ENCODE measurements around the gene CEL. TPM values are rescaled to one million over a fixed set of nuclear protein-coding genes. Genes with fewer than 3 reads are reported as not detected.

Gene CEL
- total and polyA plus RNA-seq, 2 experiments from 2014 or later: 0.27 to 2.3 TPM

DNA sequence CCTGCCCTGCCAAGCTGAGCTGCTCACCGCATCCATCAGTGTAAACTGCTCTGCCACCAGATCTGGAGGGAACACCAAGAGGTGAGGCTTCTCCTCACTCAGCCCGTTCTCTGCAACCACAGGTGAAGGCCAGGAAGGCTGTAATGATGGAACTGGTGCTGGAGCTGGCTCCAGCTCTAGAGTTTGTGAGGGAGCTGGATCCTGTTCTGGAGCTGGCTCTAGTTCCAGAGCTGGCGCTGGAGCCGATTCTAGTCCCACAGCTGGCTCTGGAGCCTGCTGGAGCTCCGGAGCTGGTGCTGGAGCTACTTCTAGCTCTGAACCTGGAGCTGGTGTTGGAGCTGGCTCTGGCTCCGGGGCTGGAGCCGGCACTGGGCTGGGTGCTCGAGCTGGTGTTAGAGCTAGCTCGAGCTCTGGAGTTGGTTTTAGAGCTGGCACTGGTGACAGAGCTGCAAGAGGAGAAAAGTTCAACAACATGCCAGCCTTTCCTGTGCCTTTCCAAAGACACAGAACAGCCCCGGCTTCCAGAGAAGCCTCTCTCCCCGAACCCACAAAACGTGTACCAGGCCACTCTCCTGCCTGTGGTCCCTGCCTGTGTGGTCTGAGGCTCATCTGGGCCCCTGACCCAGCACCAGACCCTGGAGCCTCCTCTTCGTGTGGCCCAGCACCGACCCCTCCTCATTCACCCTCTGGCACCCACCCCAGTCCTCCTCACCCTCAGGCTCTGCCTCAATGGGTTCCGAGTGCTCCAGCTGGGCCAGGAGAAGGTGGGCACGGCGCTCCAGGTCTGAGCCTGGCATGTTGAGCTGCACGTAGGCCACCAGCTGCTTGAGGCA, 46.4 kb downstream of the CEL start (continued):
- TF ChIP-seq, protein P1, sequence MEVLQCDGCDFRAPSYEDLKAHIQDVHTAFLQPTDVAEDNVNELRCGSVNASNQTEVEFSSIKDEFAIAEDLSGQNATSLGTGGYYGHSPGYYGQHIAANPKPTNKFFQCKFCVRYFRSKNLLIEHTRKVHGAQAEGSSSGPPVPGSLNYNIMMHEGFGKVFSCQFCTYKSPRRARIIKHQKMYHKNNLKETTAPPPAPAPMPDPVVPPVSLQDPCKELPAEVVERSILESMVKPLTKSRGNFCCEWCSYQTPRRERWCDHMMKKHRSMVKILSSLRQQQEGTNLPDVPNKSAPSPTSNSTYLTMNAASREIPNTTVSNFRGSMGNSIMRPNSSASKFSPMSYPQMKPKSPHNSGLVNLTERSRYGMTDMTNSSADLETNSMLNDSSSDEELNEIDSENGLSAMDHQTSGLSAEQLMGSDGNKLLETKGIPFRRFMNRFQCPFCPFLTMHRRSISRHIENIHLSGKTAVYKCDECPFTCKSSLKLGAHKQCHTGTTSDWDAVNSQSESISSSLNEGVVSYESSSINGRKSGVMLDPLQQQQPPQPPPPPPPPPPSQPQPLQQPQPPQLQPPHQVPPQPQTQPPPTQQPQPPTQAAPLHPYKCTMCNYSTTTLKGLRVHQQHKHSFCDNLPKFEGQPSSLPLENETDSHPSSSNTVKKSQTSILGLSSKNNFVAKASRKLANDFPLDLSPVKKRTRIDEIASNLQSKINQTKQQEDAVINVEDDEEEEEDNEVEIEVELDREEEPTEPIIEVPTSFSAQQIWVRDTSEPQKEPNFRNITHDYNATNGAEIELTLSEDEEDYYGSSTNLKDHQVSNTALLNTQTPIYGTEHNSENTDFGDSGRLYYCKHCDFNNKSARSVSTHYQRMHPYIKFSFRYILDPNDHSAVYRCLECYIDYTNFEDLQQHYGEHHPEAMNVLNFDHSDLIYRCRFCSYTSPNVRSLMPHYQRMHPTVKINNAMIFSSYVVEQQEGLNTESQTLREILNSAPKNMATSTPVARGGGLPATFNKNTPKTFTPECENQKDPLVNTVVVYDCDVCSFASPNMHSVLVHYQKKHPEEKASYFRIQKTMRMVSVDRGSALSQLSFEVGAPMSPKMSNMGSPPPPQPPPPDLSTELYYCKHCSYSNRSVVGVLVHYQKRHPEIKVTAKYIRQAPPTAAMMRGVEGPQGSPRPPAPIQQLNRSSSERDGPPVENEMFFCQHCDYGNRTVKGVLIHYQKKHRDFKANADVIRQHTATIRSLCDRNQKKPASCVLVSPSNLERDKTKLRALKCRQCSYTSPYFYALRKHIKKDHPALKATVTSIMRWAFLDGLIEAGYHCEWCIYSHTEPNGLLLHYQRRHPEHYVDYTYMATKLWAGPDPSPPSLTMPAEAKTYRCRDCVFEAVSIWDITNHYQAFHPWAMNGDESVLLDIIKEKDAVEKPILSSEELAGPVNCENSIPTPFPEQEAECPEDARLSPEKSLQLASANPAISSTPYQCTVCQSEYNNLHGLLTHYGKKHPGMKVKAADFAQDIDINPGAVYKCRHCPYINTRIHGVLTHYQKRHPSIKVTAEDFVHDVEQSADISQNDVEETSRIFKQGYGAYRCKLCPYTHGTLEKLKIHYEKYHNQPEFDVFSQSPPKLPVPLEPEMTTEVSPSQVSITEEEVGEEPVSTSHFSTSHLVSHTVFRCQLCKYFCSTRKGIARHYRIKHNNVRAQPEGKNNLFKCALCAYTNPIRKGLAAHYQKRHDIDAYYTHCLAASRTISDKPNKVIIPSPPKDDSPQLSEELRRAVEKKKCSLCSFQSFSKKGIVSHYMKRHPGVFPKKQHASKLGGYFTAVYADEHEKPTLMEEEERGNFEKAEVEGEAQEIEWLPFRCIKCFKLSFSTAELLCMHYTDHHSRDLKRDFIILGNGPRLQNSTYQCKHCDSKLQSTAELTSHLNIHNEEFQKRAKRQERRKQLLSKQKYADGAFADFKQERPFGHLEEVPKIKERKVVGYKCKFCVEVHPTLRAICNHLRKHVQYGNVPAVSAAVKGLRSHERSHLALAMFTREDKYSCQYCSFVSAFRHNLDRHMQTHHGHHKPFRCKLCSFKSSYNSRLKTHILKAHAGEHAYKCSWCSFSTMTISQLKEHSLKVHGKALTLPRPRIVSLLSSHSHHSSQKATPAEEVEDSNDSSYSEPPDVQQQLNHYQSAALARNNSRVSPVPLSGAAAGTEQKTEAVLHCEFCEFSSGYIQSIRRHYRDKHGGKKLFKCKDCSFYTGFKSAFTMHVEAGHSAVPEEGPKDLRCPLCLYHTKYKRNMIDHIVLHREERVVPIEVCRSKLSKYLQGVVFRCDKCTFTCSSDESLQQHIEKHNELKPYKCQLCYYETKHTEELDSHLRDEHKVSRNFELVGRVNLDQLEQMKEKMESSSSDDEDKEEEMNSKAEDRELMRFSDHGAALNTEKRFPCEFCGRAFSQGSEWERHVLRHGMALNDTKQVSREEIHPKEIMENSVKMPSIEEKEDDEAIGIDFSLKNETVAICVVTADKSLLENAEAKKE (CRISPR knock-in tag; IDR thresholded peaks at IDR 0.05): no peak
- TF ChIP-seq EZH2 (IDR thresholded peaks at IDR 0.05; ENCODE audit: low read depth, unreplicated experiment): no peak
- TF ChIP-seq, protein P2, sequence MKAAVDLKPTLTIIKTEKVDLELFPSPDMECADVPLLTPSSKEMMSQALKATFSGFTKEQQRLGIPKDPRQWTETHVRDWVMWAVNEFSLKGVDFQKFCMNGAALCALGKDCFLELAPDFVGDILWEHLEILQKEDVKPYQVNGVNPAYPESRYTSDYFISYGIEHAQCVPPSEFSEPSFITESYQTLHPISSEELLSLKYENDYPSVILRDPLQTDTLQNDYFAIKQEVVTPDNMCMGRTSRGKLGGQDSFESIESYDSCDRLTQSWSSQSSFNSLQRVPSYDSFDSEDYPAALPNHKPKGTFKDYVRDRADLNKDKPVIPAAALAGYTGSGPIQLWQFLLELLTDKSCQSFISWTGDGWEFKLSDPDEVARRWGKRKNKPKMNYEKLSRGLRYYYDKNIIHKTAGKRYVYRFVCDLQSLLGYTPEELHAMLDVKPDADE (IDR thresholded peaks at IDR 0.05): no peak

DNA sequence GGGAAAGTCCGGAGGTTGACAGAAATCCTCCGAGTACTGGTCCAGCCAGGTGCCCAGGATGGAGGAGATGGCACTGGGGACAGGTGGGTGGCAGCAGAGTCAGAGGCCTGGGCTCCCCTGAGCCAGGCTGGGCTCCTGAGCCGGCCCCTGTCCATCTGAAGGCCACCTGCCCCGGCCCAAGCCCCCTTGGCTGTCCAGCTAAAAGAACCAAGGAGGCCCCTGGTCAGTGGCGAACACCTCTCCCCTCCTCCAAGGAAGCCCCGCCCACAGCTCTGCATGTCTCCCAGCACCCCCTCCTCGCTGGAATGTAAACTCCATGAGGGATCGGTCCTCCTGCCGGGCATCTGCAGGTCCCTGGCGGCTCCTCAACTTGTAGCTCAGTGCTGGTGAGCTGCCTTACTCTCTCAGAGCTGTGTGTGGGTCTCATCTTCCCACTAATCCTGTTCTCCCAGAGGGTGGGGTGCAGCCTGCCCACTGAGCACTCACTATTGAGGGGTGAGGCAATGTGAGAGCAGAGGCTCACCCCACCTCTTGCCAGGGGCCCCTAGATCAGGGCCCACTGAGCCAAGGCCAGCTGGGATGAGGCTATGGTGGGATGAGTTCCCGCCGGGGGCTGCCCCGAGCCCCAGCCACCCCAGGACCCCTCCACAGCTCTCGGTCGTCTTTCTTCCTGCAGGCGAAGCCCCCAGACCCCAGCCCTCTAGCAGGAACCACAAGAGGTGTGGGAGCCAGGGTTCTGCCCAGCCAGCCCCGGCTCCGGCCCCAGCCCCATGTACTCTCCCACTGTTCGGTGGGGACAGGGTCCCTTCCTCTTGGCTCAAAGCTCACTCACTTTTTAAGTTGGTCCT, 47.2 kb downstream of the CEL start:
- Histone ChIP-seq H3F3A (replicated peaks; ENCODE audit: low read depth) (no peaks in the 10 kb centered on the region), H3K9me2 (ENCODE audit: insufficient read depth) (no peaks in the 10 kb centered on the region), H3K27ac (ENCODE audit: low read depth) (no peak overlapping the region), H3K79me2 (replicated peaks; ENCODE audit: insufficient read depth) (no peaks in the 10 kb centered on the region), H3K4me3 (no peak overlapping the region), H3K27me3 (ENCODE audit: insufficient read depth) (no peaks in the 10 kb centered on the region), H3K4me1 (ENCODE audit: insufficient read depth) (no peaks in the 10 kb centered on the region), H3K36me3 (ENCODE audit: insufficient read depth) (no peaks in the 10 kb centered on the region), H3K4me2 (no peak overlapping the region), H4K20me1 (replicated peaks; ENCODE audit: insufficient read depth) (no peaks in the 10 kb centered on the region; the same call in 1 of the 2 replicates), H2AFZ (no peak overlapping the region)
- ATAC-seq (no peak; the same call in 2 of the 3 replicates), DNase-seq (ENCODE audit: low spot score) (no peak)
- Mint-ChIP-seq H3K27me3 (ENCODE audit: insufficient read depth, low read depth, poor library complexity) (peaks cover 8% of the 10 kb centered on the region), H3K9me3 (no peaks in the 10 kb centered on the region), H3K4me3 (no peak overlapping the region), H3K36me3 (ENCODE audit: low read depth) (peaks cover 10% of the 10 kb centered on the region), H3K27ac (no peak overlapping the region; the same call in 1 of the 2 replicates), H3K4me1 (peaks cover 4% of the 10 kb centered on the region)
- TF ChIP-seq EZH2phosphoT487 (IDR thresholded peaks at IDR 0.05; ENCODE audit: unreplicated experiment) (no peak), JUNB (IDR thresholded peaks at IDR 0.05; ENCODE audit: unreplicated experiment) (no peak), ZNF114 (CRISPR knock-in tag; IDR thresholded peaks at IDR 0.05) (no peak), NANOG (IDR thresholded peaks at IDR 0.05; ENCODE audit: borderline replicate concordance) (no peak), POLR2AphosphoS5 (IDR thresholded peaks at IDR 0.05; ENCODE audit: low read depth) (no peak), EZH2 (IDR thresholded peaks at IDR 0.05; ENCODE audit: low read depth, unreplicated experiment) (no peak)
- TF ChIP-seq, protein P2 (IDR thresholded peaks at IDR 0.05): no peak
- TF ChIP-seq, protein P3, sequence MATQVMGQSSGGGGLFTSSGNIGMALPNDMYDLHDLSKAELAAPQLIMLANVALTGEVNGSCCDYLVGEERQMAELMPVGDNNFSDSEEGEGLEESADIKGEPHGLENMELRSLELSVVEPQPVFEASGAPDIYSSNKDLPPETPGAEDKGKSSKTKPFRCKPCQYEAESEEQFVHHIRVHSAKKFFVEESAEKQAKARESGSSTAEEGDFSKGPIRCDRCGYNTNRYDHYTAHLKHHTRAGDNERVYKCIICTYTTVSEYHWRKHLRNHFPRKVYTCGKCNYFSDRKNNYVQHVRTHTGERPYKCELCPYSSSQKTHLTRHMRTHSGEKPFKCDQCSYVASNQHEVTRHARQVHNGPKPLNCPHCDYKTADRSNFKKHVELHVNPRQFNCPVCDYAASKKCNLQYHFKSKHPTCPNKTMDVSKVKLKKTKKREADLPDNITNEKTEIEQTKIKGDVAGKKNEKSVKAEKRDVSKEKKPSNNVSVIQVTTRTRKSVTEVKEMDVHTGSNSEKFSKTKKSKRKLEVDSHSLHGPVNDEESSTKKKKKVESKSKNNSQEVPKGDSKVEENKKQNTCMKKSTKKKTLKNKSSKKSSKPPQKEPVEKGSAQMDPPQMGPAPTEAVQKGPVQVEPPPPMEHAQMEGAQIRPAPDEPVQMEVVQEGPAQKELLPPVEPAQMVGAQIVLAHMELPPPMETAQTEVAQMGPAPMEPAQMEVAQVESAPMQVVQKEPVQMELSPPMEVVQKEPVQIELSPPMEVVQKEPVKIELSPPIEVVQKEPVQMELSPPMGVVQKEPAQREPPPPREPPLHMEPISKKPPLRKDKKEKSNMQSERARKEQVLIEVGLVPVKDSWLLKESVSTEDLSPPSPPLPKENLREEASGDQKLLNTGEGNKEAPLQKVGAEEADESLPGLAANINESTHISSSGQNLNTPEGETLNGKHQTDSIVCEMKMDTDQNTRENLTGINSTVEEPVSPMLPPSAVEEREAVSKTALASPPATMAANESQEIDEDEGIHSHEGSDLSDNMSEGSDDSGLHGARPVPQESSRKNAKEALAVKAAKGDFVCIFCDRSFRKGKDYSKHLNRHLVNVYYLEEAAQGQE (IDR thresholded peaks at IDR 0.05; ENCODE audit: unreplicated experiment): no peak
